ENCODE data around the gene KIAA1217.

GRCh38 chr10:24340883-24341282, 131.9 kb downstream of the KIAA1217 start:
- TF ChIP-seq CTCF (conservative IDR thresholded peaks at IDR 0.05 in 1 of 2, IDR thresholded peaks at IDR 0.05 in 1 of 2; ENCODE audit: extremely low read depth in 1 of 2, insufficient read depth in 1 of 2, low read depth in 1 of 2, low read length in 2 of 2) (no peak), EZH2 (IDR thresholded peaks at IDR 0.05; ENCODE audit: borderline replicate concordance, low read length) (no peak)
